ENCODE measurements around the gene ERRFI1. TPM values are rescaled to one million over a fixed set of nuclear protein-coding genes. Genes with fewer than 3 reads are reported as not detected.

ERRFI1 gene
- total RNA-seq, 1 experiment from 2014 or later = 83.0 TPM

DNA sequence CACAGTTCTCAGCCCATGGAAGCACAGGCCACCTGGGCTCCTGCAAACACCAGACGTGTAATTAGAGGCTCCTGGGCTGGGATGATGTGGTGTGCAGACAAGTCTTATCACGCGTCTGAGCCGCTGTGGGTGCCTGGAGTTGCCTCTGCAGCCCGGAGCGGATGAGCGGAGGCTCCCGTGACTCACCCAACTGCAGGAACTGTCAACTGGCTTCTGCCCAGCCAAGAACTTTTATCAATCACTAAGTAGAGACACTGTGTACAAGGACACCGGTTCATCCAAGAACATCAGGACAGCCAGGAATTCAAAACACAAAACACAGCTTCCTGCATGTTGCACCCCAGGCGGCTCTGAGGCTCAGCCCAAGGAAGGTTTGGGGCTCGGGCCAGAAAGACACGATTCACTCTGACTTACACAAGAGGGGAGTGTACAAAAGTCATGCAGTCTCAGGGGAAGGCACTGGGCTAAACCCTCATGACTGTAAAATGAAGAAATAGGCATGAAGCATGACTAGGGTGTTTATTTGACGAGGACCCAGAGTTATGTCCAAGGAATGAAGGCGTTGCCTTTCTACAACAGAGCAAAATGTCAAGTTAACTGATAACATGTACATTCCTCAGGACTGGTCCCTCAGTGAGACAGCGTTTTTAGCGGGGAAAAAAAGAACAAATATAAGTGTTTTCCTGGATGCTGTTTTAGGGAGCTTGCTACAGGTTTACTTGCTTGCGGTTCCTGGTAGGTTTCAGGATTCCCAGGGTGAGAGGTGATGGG is 21.1 kb downstream of the ERRFI1 start:
- Mint-ChIP-seq H3K4me3 (ENCODE audit: low read depth, unreplicated experiment) (peak overlapping the region; percentile 41), H3K36me3 (ENCODE audit: insufficient read depth, unreplicated experiment) (peaks cover 68% of the 10 kb centered on the region), H3K4me1 (ENCODE audit: low read depth, unreplicated experiment) (peaks cover 35% of the 10 kb centered on the region), H3K27me3 (ENCODE audit: unreplicated experiment) (no peaks in the 10 kb centered on the region), H3K27ac (ENCODE audit: unreplicated experiment) (peak overlapping the region; percentile 87), H3K9me3 (ENCODE audit: low read depth, unreplicated experiment) (no peaks in the 10 kb centered on the region)
- CTCF ChIA-PET = no interaction called here
- peak; percentile 26 for DNase-seq
- intact Hi-C loops (cut with micrococcal nuclease; ENCODE audit: unreplicated experiment) = no loop called here
- BruUV-seq (replicated peaks) = no TSS peak
- TF ChIP-seq, protein P1, sequence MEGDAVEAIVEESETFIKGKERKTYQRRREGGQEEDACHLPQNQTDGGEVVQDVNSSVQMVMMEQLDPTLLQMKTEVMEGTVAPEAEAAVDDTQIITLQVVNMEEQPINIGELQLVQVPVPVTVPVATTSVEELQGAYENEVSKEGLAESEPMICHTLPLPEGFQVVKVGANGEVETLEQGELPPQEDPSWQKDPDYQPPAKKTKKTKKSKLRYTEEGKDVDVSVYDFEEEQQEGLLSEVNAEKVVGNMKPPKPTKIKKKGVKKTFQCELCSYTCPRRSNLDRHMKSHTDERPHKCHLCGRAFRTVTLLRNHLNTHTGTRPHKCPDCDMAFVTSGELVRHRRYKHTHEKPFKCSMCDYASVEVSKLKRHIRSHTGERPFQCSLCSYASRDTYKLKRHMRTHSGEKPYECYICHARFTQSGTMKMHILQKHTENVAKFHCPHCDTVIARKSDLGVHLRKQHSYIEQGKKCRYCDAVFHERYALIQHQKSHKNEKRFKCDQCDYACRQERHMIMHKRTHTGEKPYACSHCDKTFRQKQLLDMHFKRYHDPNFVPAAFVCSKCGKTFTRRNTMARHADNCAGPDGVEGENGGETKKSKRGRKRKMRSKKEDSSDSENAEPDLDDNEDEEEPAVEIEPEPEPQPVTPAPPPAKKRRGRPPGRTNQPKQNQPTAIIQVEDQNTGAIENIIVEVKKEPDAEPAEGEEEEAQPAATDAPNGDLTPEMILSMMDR (IDR thresholded peaks at IDR 0.05; ENCODE audit: unreplicated experiment) = no peak

DNA sequence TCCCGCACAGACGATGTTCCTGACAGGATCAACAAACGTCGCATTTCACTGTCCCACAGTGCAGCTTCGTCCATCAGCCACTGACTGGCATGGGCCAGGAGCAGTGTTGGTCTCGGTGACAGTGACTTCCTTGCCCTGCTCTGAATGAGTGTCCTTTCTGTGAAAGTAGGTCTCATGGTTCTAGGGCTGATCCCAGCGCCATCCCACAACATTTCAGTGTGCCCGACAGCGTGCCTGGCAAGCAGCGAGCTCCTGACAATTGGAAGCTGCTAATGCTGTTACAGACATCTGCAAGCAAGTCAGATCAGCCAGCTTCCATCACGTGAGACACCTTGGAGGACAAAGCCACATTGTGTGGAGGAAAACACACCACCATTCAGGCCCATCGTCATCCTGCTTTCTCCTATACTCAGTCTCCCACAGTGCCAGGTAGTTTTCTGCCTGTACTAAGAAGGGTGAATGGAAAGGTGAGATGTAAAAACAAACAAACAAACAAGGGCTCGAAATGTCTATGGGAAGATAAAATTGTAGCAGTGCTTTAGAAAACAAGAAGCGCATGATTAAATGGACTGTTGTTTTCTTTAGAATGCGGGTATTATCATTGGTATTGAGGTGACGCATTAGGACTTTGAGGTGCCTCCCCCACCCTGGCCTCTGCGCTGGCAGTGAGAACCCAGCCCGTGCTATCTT is 21.9 kb downstream of the ERRFI1 start:
- Mint-ChIP-seq H3K36me3 (ENCODE audit: insufficient read depth, unreplicated experiment) (peaks cover 61% of the 10 kb centered on the region), H3K4me1 (ENCODE audit: low read depth, unreplicated experiment) (peaks cover 28% of the 10 kb centered on the region), H3K27ac (ENCODE audit: unreplicated experiment) (peak overlapping the region; percentile 87), H3K27me3 (ENCODE audit: unreplicated experiment) (no peaks in the 10 kb centered on the region), H3K4me3 (ENCODE audit: low read depth, unreplicated experiment) (peak overlapping the region; percentile 41), H3K9me3 (ENCODE audit: low read depth, unreplicated experiment) (no peaks in the 10 kb centered on the region)
- BruUV-seq (replicated peaks) = no TSS peak
- DNase-seq = no peak
- TF ChIP-seq, protein P1 (IDR thresholded peaks at IDR 0.05; ENCODE audit: unreplicated experiment) = no peak
- CTCF ChIA-PET = no interaction called here
- intact Hi-C loops (cut with micrococcal nuclease; ENCODE audit: unreplicated experiment) = no loop called here

DNA sequence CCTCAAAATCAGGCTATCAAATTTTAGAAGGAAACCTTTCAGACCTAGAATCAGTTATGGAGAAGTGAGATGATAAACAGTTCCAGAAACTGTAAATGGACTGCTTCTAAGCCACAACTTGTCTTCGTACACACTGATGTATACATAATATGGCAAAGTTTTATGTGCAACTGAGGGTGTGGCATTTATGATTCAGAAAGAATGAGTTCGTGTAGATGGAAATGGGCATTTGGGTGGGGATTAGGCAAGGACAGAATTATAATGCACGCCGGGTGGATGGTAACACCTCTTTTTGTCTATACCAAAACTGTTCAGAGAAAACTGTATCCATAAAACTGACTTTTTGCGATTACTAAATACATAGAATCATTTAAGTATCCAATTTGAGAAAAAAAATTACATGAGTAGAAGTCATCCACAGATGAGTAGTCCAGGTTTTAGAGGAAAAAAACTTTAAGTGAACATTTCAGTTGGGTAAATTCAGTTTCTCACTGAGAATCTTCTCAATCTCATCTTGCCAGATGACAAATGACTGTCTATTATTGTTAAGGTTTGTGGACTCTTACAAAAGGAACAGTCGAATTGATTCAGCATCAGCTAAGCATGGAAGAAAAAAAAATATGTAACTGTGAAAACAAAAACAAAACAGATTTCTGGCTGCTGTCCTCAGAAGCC is 22.5 kb downstream of the ERRFI1 start:
- TF ChIP-seq, protein P1 (IDR thresholded peaks at IDR 0.05; ENCODE audit: unreplicated experiment) = no peak
- intact Hi-C loops (cut with micrococcal nuclease; ENCODE audit: unreplicated experiment) = no loop called here
- no peaks in the 10 kb centered on the region for H3K9me3 Mint-ChIP-seq (ENCODE audit: low read depth, unreplicated experiment)
- peaks cover 28% of the 10 kb centered on the region for H3K4me1 Mint-ChIP-seq (ENCODE audit: low read depth, unreplicated experiment)
- no peak overlapping the region for H3K4me3 Mint-ChIP-seq (ENCODE audit: low read depth, unreplicated experiment)
- H3K27ac Mint-ChIP-seq (ENCODE audit: unreplicated experiment) = no peak overlapping the region
- H3K36me3 Mint-ChIP-seq (ENCODE audit: insufficient read depth, unreplicated experiment) = peaks cover 54% of the 10 kb centered on the region
- BruUV-seq (replicated peaks) = no TSS peak
- no peak for DNase-seq
- no peaks in the 10 kb centered on the region for H3K27me3 Mint-ChIP-seq (ENCODE audit: unreplicated experiment)
- CTCF ChIA-PET = no interaction called here

DNA sequence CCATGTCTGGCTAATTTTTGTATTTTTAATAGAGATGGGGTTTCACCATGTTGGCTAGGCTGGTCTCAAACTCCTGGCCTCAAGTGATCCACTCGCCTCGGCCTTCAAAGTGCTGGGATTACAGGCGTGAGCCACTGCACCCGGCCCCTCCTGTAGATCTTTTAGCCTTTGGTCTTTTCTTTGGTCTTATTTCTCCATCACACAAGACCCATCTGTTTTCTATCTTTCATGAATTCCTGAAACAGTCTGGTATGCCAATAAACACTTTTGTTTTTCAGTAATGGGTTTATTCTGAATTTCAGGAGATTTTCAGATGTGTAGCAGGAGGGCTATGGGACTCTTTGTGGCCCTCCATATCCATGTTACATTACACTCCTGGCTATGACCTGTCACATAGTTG is 23.2 kb downstream of the ERRFI1 start:
- H3K9me3 Mint-ChIP-seq (ENCODE audit: low read depth, unreplicated experiment) = no peaks in the 10 kb centered on the region
- intact Hi-C loops (cut with micrococcal nuclease; ENCODE audit: unreplicated experiment) = no loop called here
- no peak overlapping the region for H3K27ac Mint-ChIP-seq (ENCODE audit: unreplicated experiment)
- H3K4me3 Mint-ChIP-seq (ENCODE audit: low read depth, unreplicated experiment) = no peak overlapping the region
- CTCF ChIA-PET = no interaction called here
- H3K36me3 Mint-ChIP-seq (ENCODE audit: insufficient read depth, unreplicated experiment) = peaks cover 47% of the 10 kb centered on the region
- BruUV-seq (replicated peaks) = no TSS peak
- TF ChIP-seq, protein P1 (IDR thresholded peaks at IDR 0.05; ENCODE audit: unreplicated experiment) = no peak
- no peak for DNase-seq
- peaks cover 28% of the 10 kb centered on the region for H3K4me1 Mint-ChIP-seq (ENCODE audit: low read depth, unreplicated experiment)
- no peaks in the 10 kb centered on the region for H3K27me3 Mint-ChIP-seq (ENCODE audit: unreplicated experiment)
